Stimulated activated naive CD4-positive, alpha-beta T cell treated with Interleukin-2 at 50 U/mL for 16 hours (primary cell): ENCODE measurements around the gene TRIM67.
"Not testable (repeated sequence)": the region's sequence is repeated elsewhere in the genome, so short reads cannot be mapped to it uniquely, and the experiment has no call there.

ENCODE experiments used
- DNase-seq: peaks from one replicate; lab custom pipeline; 2025; lab: John Stamatoyannopoulos, UW

TRIM67 gene

GRCh38 chr1:231161667-231162296, at the start of gene TRIM67:
TSS of gene TRIM67 (plus strand) at chr1:231162058. CDS start at chr1:231162970, 912 bp downstream.
- DNase-seq = no peak

- no peak for DNase-seq
Observed at GRCh38 chr1:231116738-231117137, 45.1 kb upstream of the TRIM67 start.

GRCh38 chr1:231118704-231119453, 43.0 kb upstream of the TRIM67 start:
- no peak for DNase-seq

- no peak for DNase-seq
Observed at GRCh38 chr1:231121533-231121932, 40.3 kb upstream of the TRIM67 start.

GRCh38 chr1:231122143-231122542, 39.7 kb upstream of the TRIM67 start:
- DNase-seq = no peak

- no peak for DNase-seq
Observed at GRCh38 chr1:231124746-231125145, 37.1 kb upstream of the TRIM67 start.

GRCh38 chr1:231125972-231126580, 35.8 kb upstream of the TRIM67 start:
- no peak for DNase-seq

GRCh38 chr1:231127106-231127505, 34.8 kb upstream of the TRIM67 start:
- DNase-seq = not testable (repeated sequence)

- not testable (repeated sequence) for DNase-seq
Observed at GRCh38 chr1:231128471-231128870, 33.4 kb upstream of the TRIM67 start.

- DNase-seq = no peak
Observed at GRCh38 chr1:231130544-231130943, 31.3 kb upstream of the TRIM67 start.

- DNase-seq = not testable (repeated sequence)
Observed at GRCh38 chr1:231132591-231132990, 29.3 kb upstream of the TRIM67 start.

- no peak for DNase-seq
Observed at GRCh38 chr1:231134624-231135023, 27.2 kb upstream of the TRIM67 start.

GRCh38 chr1:231138236-231138635, 23.6 kb upstream of the TRIM67 start:
- DNase-seq = no peak

- DNase-seq = no peak
Observed at GRCh38 chr1:231139125-231139649, 22.7 kb upstream of the TRIM67 start.

GRCh38 chr1:231139659-231140654, 21.9 kb upstream of the TRIM67 start:
- DNase-seq = no peak

GRCh38 chr1:231144416-231145193, 17.3 kb upstream of the TRIM67 start:
- DNase-seq = no peak

GRCh38 chr1:231147896-231148295, 14.0 kb upstream of the TRIM67 start:
- no peak for DNase-seq

GRCh38 chr1:231151811-231152210, 10.0 kb upstream of the TRIM67 start:
- no peak for DNase-seq

- DNase-seq = no peak
Observed at GRCh38 chr1:231153726-231154125, 8.1 kb upstream of the TRIM67 start.

- no peak for DNase-seq
Observed at GRCh38 chr1:231155808-231156207, 6.0 kb upstream of the TRIM67 start.

GRCh38 chr1:231157311-231157710, 4.5 kb upstream of the TRIM67 start:
- DNase-seq = no peak
